T-helper 1 cell treated with Interleukin-12 subunit alpha and Interleukin-12 subunit beta and Interleukin-4 antibody, amounts not matched to agents 30 μg/mL and 1 μg/mL, for 36 hours (primary cell): ENCODE results near the gene MFF.
A peak's percentile ranks its signal among the peaks of the same experiment; 100 is the strongest.

ENCODE experiments used
- H3K27ac Mint-ChIP-seq: one replicate; pipeline ENCODE4 v1.8.0; 2021; ENCODE audit warnings: mild to moderate bottlenecking, mixed read lengths
- H3K27me3 Mint-ChIP-seq: one replicate; pipeline ENCODE4 v1.8.0; 2021; ENCODE audit warnings: low read depth, mixed read lengths
- H3K36me3 Mint-ChIP-seq: one replicate; pipeline ENCODE4 v1.8.0; 2021; ENCODE audit warnings: low read depth, mixed read lengths
- H3K4me1 Mint-ChIP-seq: one replicate; pipeline ENCODE4 v1.8.0; 2021; ENCODE audit warnings: low read depth, mixed read lengths
- H3K4me3 Mint-ChIP-seq: one replicate; pipeline ENCODE4 v1.8.0; 2021; ENCODE audit warnings: mild to moderate bottlenecking, moderate library complexity, mixed read lengths
- H3K9me3 Mint-ChIP-seq: one replicate; pipeline ENCODE4 v1.8.0; 2021; ENCODE audit warnings: mixed read lengths

Gene MFF

GRCh38 chr2:227317834-227318233, 7.2 kb upstream of the MFF start:
- Mint-ChIP-seq H3K27me3 (peaks cover 8% of the 10 kb centered on the region), H3K4me3 (no peak overlapping the region), H3K9me3 (peaks cover 19% of the 10 kb centered on the region), H3K27ac (no peak overlapping the region), H3K4me1 (no peaks in the 10 kb centered on the region), H3K36me3 (no peaks in the 10 kb centered on the region)

GRCh38 chr2:227320305-227321094, 4.6 kb upstream of the MFF start:
- H3K27ac Mint-ChIP-seq, result no peak overlapping the region
- H3K27me3 Mint-ChIP-seq, result peaks cover 13% of the 10 kb centered on the region
- no peaks in the 10 kb centered on the region for H3K36me3 Mint-ChIP-seq
- peaks cover 22% of the 10 kb centered on the region for H3K9me3 Mint-ChIP-seq
- H3K4me3 Mint-ChIP-seq, result no peak overlapping the region
- peaks cover 10% of the 10 kb centered on the region for H3K4me1 Mint-ChIP-seq

- Mint-ChIP-seq H3K4me1 (peaks cover 25% of the 10 kb centered on the region), H3K27ac (no peak overlapping the region), H3K4me3 (no peak overlapping the region), H3K36me3 (no peaks in the 10 kb centered on the region), H3K27me3 (peaks cover 13% of the 10 kb centered on the region), H3K9me3 (peaks cover 14% of the 10 kb centered on the region)
These were observed 2.4 kb upstream of the MFF start for GRCh38 chr2:227322530-227323205.

- Mint-ChIP-seq H3K4me1 (peaks cover 28% of the 10 kb centered on the region), H3K27me3 (peaks cover 13% of the 10 kb centered on the region), H3K36me3 (peaks cover 4% of the 10 kb centered on the region), H3K27ac (no peak overlapping the region), H3K4me3 (no peak overlapping the region), H3K9me3 (peaks cover 11% of the 10 kb centered on the region)
These were observed 1.2 kb upstream of the MFF start for GRCh38 chr2:227323818-227324217.

GRCh38 chr2:227324642-227324994, 433 bp upstream of the MFF start:
- peaks cover 6% of the 10 kb centered on the region for H3K36me3 Mint-ChIP-seq
- H3K4me1 Mint-ChIP-seq, result peaks cover 28% of the 10 kb centered on the region
- peaks cover 11% of the 10 kb centered on the region for H3K9me3 Mint-ChIP-seq
- peaks cover 11% of the 10 kb centered on the region for H3K27me3 Mint-ChIP-seq
- peak overlapping the region; percentile 75 for H3K27ac Mint-ChIP-seq
- peak overlapping the region; percentile 91 for H3K4me3 Mint-ChIP-seq

GRCh38 chr2:227325839-227326195, 766 bp downstream of the MFF start:
- peaks cover 11% of the 10 kb centered on the region for H3K9me3 Mint-ChIP-seq
- H3K4me3 Mint-ChIP-seq, result peak overlapping the region; percentile 91
- peaks cover 28% of the 10 kb centered on the region for H3K4me1 Mint-ChIP-seq
- H3K36me3 Mint-ChIP-seq, result peaks cover 11% of the 10 kb centered on the region
- peak overlapping the region; percentile 89 for H3K27ac Mint-ChIP-seq
- H3K27me3 Mint-ChIP-seq, result peaks cover 9% of the 10 kb centered on the region

GRCh38 chr2:227326783-227327182, 1.7 kb downstream of the MFF start:
- H3K4me1 Mint-ChIP-seq, result peaks cover 28% of the 10 kb centered on the region
- peaks cover 11% of the 10 kb centered on the region for H3K9me3 Mint-ChIP-seq
- H3K4me3 Mint-ChIP-seq, result peak overlapping the region; percentile 91
- no peak overlapping the region for H3K27ac Mint-ChIP-seq
- H3K36me3 Mint-ChIP-seq, result peaks cover 17% of the 10 kb centered on the region
- peaks cover 9% of the 10 kb centered on the region for H3K27me3 Mint-ChIP-seq

GRCh38 chr2:227335713-227336112, 10.7 kb downstream of the MFF start:
- H3K27me3 Mint-ChIP-seq, result no peaks in the 10 kb centered on the region

GRCh38 chr2:227337442-227337841, 12.4 kb downstream of the MFF start:
- H3K36me3 Mint-ChIP-seq, result peaks cover 39% of the 10 kb centered on the region

More at GRCh38 chr2:227335713-227336112, 10.7 kb downstream of the MFF start:
- no peak overlapping the region for H3K4me3 Mint-ChIP-seq
- peaks cover 16% of the 10 kb centered on the region for H3K4me1 Mint-ChIP-seq
- H3K9me3 Mint-ChIP-seq, result no peaks in the 10 kb centered on the region
- peaks cover 48% of the 10 kb centered on the region for H3K36me3 Mint-ChIP-seq
- no peak overlapping the region for H3K27ac Mint-ChIP-seq

GRCh38 chr2:227339098-227339599, 14.1 kb downstream of the MFF start:
- H3K36me3 Mint-ChIP-seq, result peaks cover 32% of the 10 kb centered on the region
- H3K4me1 Mint-ChIP-seq, result peaks cover 14% of the 10 kb centered on the region

More at GRCh38 chr2:227337442-227337841, 12.4 kb downstream of the MFF start:
- Mint-ChIP-seq H3K27me3 (no peaks in the 10 kb centered on the region), H3K27ac (no peak overlapping the region), H3K4me1 (peaks cover 14% of the 10 kb centered on the region), H3K4me3 (no peak overlapping the region), H3K9me3 (no peaks in the 10 kb centered on the region)

GRCh38 chr2:227340106-227340505, 15.1 kb downstream of the MFF start:
- Mint-ChIP-seq H3K9me3 (no peaks in the 10 kb centered on the region), H3K36me3 (peaks cover 25% of the 10 kb centered on the region), H3K27ac (no peak overlapping the region), H3K27me3 (no peaks in the 10 kb centered on the region), H3K4me3 (no peak overlapping the region), H3K4me1 (peaks cover 10% of the 10 kb centered on the region)

More at GRCh38 chr2:227339098-227339599, 14.1 kb downstream of the MFF start:
- Mint-ChIP-seq H3K27me3 (no peaks in the 10 kb centered on the region), H3K27ac (no peak overlapping the region), H3K9me3 (no peaks in the 10 kb centered on the region), H3K4me3 (no peak overlapping the region)

- peaks cover 3% of the 10 kb centered on the region for H3K4me1 Mint-ChIP-seq
- H3K27me3 Mint-ChIP-seq, result no peaks in the 10 kb centered on the region
- H3K4me3 Mint-ChIP-seq, result no peak overlapping the region
- H3K27ac Mint-ChIP-seq, result no peak overlapping the region
- H3K9me3 Mint-ChIP-seq, result no peaks in the 10 kb centered on the region
- peaks cover 18% of the 10 kb centered on the region for H3K36me3 Mint-ChIP-seq
These were observed 16.5 kb downstream of the MFF start for GRCh38 chr2:227341553-227341952.

GRCh38 chr2:227344231-227344630, 19.2 kb downstream of the MFF start:
- Mint-ChIP-seq H3K9me3 (no peaks in the 10 kb centered on the region), H3K27ac (no peak overlapping the region), H3K4me3 (no peak overlapping the region), H3K36me3 (peaks cover 22% of the 10 kb centered on the region), H3K27me3 (no peaks in the 10 kb centered on the region), H3K4me1 (peaks cover 3% of the 10 kb centered on the region)

- Mint-ChIP-seq H3K36me3 (peaks cover 23% of the 10 kb centered on the region), H3K9me3 (no peaks in the 10 kb centered on the region), H3K27me3 (no peaks in the 10 kb centered on the region), H3K4me3 (no peak overlapping the region), H3K27ac (no peak overlapping the region), H3K4me1 (peaks cover 5% of the 10 kb centered on the region)
These were observed 22.1 kb downstream of the MFF start for GRCh38 chr2:227347117-227347516.

- peaks cover 7% of the 10 kb centered on the region for H3K4me1 Mint-ChIP-seq
- H3K36me3 Mint-ChIP-seq, result peaks cover 20% of the 10 kb centered on the region
- no peaks in the 10 kb centered on the region for H3K9me3 Mint-ChIP-seq
- no peak overlapping the region for H3K4me3 Mint-ChIP-seq
- no peak overlapping the region for H3K27ac Mint-ChIP-seq
- H3K27me3 Mint-ChIP-seq, result no peaks in the 10 kb centered on the region
These were observed 23.3 kb downstream of the MFF start for GRCh38 chr2:227348324-227348723.
